Measurements from ENCODE around the gene NAA11. TPM values are rescaled to one million over a fixed set of nuclear protein-coding genes. Genes with fewer than 3 reads are reported as not detected.

Gene NAA11
- total RNA-seq, 1 experiment from 2014 or later: not detected

GRCh38 chr4:79300280-79300679 is 25.6 kb downstream of the NAA11 start:
- no peaks in the 10 kb centered on the region for H3K9me3 ChIP-seq (ENCODE audit: control insufficient read depth, low read depth, low read length)
- H3K9me3 Mint-ChIP-seq: no peaks in the 10 kb centered on the region
- H3K14ac ChIP-seq (ENCODE audit: insufficient read depth, low read length): no peak overlapping the region
- no peak overlapping the region for H3K18ac ChIP-seq (ENCODE audit: insufficient read length, low read depth, low read length)
- no peak overlapping the region for H4K91ac ChIP-seq (ENCODE audit: insufficient read length, low read depth, low read length)
- no peaks in the 10 kb centered on the region for H4K20me1 ChIP-seq (ENCODE audit: control insufficient read depth, insufficient read depth, insufficient read length)
- no peak overlapping the region for H3K27ac ChIP-seq (ENCODE audit: insufficient read length, low read depth, low read length)
- 100% methylated on average over 1 of the region's 2 CpGs for WGBS (ENCODE audit: extremely low coverage, insufficient read length, low lambda C conversion rate)
- no peak overlapping the region for H3K4me3 Mint-ChIP-seq
- no peak overlapping the region for H2BK12ac ChIP-seq (ENCODE audit: insufficient read length, low read depth, low read length)
- no peak overlapping the region for H3K9ac ChIP-seq (ENCODE audit: extremely low read depth, insufficient read length, low read length)
- DNase-seq: no peak
- no peak overlapping the region for H4K5ac ChIP-seq (ENCODE audit: insufficient read length, low read depth, low read length)
- no peak overlapping the region for H4K8ac ChIP-seq (replicated peaks; ENCODE audit: insufficient read length, low read depth, low read length)
- no peaks in the 10 kb centered on the region; the same call in 1 of the 2 replicates for H3K27me3 Mint-ChIP-seq (ENCODE audit: low read depth)
- no peaks in the 10 kb centered on the region for H3K79me2 ChIP-seq (ENCODE audit: insufficient read depth, low read length)
- H3K4ac ChIP-seq (ENCODE audit: low read depth, low read length): no peak overlapping the region
- H2BK15ac ChIP-seq (ENCODE audit: low read depth, low read length): no peak overlapping the region
- H3K23ac ChIP-seq (ENCODE audit: insufficient read length, low read depth, low read length): no peak overlapping the region
- no peak overlapping the region for H2AK5ac ChIP-seq (ENCODE audit: insufficient read length, low read length)
- H3K4me1 Mint-ChIP-seq: no peaks in the 10 kb centered on the region
- no peaks in the 10 kb centered on the region for H3K36me3 Mint-ChIP-seq (ENCODE audit: insufficient read depth in 1 of 3, low read depth in 3 of 3)
- no peak overlapping the region for H2BK120ac ChIP-seq (ENCODE audit: low read depth, low read length, poor library complexity, severe bottlenecking)
- no peak overlapping the region for H3K27ac Mint-ChIP-seq
- no peaks in the 10 kb centered on the region for H3K4me1 ChIP-seq (ENCODE audit: insufficient read depth, low read length)
- H2BK20ac ChIP-seq (ENCODE audit: low read depth, low read length, poor library complexity, severe bottlenecking): no peak overlapping the region
- H3K27me3 ChIP-seq (ENCODE audit: insufficient read depth, low read length): no peaks in the 10 kb centered on the region
- no peak overlapping the region for H3T11ph ChIP-seq (ENCODE audit: low read length)
- no peak overlapping the region for H3K56ac ChIP-seq (ENCODE audit: insufficient read length, low read depth, low read length)
- no peak overlapping the region for H3K4me2 ChIP-seq (ENCODE audit: insufficient read depth, insufficient read length, low read length)
- H3K79me1 ChIP-seq (ENCODE audit: insufficient read depth, low read depth, low read length, poor library complexity, severe bottlenecking): no peaks in the 10 kb centered on the region
- no peak for TF ChIP-seq CTCF (conservative IDR thresholded peaks at IDR 0.05)
- H2BK5ac ChIP-seq (ENCODE audit: insufficient read length, low read length): no peak overlapping the region
- no peak overlapping the region for H2AFZ ChIP-seq (ENCODE audit: low read length)
- H3K23me2 ChIP-seq (ENCODE audit: insufficient read length, low read depth, low read length, poor library complexity, severe bottlenecking): no peaks in the 10 kb centered on the region

All from H9 (cell line).